ENCODE measurements around the gene CD93. TPM values are rescaled to one million over a fixed set of nuclear protein-coding genes. Genes with fewer than 3 reads are reported as not detected.

CD93 gene
- total RNA-seq, 4 donors from 2014 or later = 24.5 to 80.7 (median 66.0) TPM

GRCh38 chr20:23032750-23033078 lies 53.4 kb downstream of the CD93 start:
- TF ChIP-seq POLR2AphosphoS5 (IDR thresholded peaks at IDR 0.05) (no peak), CTCF (IDR thresholded peaks at IDR 0.05) (no peak), EP300 (IDR thresholded peaks at IDR 0.05) (no peak), POLR2A (IDR thresholded peaks at IDR 0.05; ENCODE audit: low read depth) (no peak)
- no peak for DNase-seq (ENCODE audit: extremely low spot score)
- WGBS = 60% methylated on average over 5 of the region's 5 CpGs

GRCh38 chr20:23032056-23032749 lies 53.9 kb downstream of the CD93 start:
- 90% methylated on average over 6 of the region's 6 CpGs for WGBS
- peaks cover 0 to 48% (median 6%) of the 10 kb centered on the region in 4 donors for H3K27me3 ChIP-seq
- no peaks in the 10 kb centered on the region for H3K36me3 ChIP-seq
- DNase-seq (ENCODE audit: extremely low spot score) = no peak
- intact Hi-C loops (cut with DNase I) = no loop called here
- TF ChIP-seq POLR2AphosphoS5 (IDR thresholded peaks at IDR 0.05) = no peak
- no peak for TF ChIP-seq POLR2A (IDR thresholded peaks at IDR 0.05; ENCODE audit: low read depth)
- no peak for TF ChIP-seq EP300 (IDR thresholded peaks at IDR 0.05)
- TF ChIP-seq CTCF (IDR thresholded peaks at IDR 0.05) = no peak
- no peaks in the 10 kb centered on the region for H3K9me3 ChIP-seq
- peaks cover 0 to 10% (median 7%) of the 10 kb centered on the region in 4 donors for H3K4me1 ChIP-seq
- no peak overlapping the region for H3K27ac ChIP-seq (replicated peaks in 1 of 4)
- no peak overlapping the region for H3K4me3 ChIP-seq

More at GRCh38 chr20:23032750-23033078, 53.4 kb downstream of the CD93 start:
- intact Hi-C loops (cut with DNase I) = no loop called here
- H3K36me3 ChIP-seq = no peaks in the 10 kb centered on the region
- H3K27ac ChIP-seq (replicated peaks in 1 of 4) = no peak overlapping the region
- H3K27me3 ChIP-seq = peaks cover 0 to 52% (median 6%) of the 10 kb centered on the region in 4 donors
- no peaks in the 10 kb centered on the region for H3K9me3 ChIP-seq
- H3K4me1 ChIP-seq = peaks cover 0 to 10% (median 7%) of the 10 kb centered on the region in 4 donors
- H3K4me3 ChIP-seq = no peak overlapping the region

- H3K4me1 ChIP-seq = peaks cover 0 to 10% (median 7%) of the 10 kb centered on the region in 4 donors
- no peak for TF ChIP-seq EP300 (IDR thresholded peaks at IDR 0.05)
- no peak for TF ChIP-seq POLR2AphosphoS5 (IDR thresholded peaks at IDR 0.05)
- no peaks in the 10 kb centered on the region for H3K36me3 ChIP-seq
- H3K27ac ChIP-seq (replicated peaks in 1 of 4) = no peak overlapping the region
- WGBS = 92% methylated on average over 6 of the region's 6 CpGs
- no peak for DNase-seq (ENCODE audit: extremely low spot score)
- no peaks in the 10 kb centered on the region for H3K9me3 ChIP-seq
- no peak overlapping the region for H3K4me3 ChIP-seq
- intact Hi-C loops (cut with DNase I) = no loop called here
- peaks cover 0 to 40% (median 4%) of the 10 kb centered on the region in 4 donors for H3K27me3 ChIP-seq
Measured at GRCh38 chr20:23031346-23031745, 54.8 kb downstream of the CD93 start.

Other genes starting within 250 kb of the CD93 start
- not detected for gene SSTR4, start 51.0 kb downstream of the CD93 start, total RNA-seq
- gene THBD, start 36.7 kb downstream of the CD93 start, total RNA-seq = 100 to 1,000 TPM in 1 of 4 donors, 10 to 100 TPM in 3; 22.4 to 206 (median 47.3) TPM

Data from esophagus muscularis mucosa (tissue), 4 donors.